Parathyroid adenoma (tissue), 2 donors: ENCODE measurements around the gene NPAS1.
A peak's percentile ranks its signal among the peaks of the same experiment; 100 is the strongest.
"Not testable (repeated sequence)": the region's sequence is repeated elsewhere in the genome, so short reads cannot be mapped to it uniquely, and the experiment has no call there.

Source experiments
- H2AFZ ChIP-seq: fragments of 300-600 bp; sonication (generic); one replicate; pipeline ENCODE4 v1.7.0; 2017; ENCODE audit warnings: antibody characterized with exemption, mild to moderate bottlenecking
- H3K27ac ChIP-seq: fragments of 300-600 bp; sonication (generic); one replicate; pipeline ENCODE4 v1.7.0; 2017
- H3K27me3 ChIP-seq: fragments of 300-600 bp; sonication (generic); one replicate; pipeline ENCODE4 v1.7.0; 2017; ENCODE audit warnings: low read length; ENCODE audit not compliant: control insufficient read depth, insufficient read depth
- H3K36me3 ChIP-seq: fragments of 300-600 bp; sonication (generic); one replicate; pipeline ENCODE4 v1.7.0; 2017; ENCODE audit warnings: low read length; ENCODE audit not compliant: control insufficient read depth, insufficient read depth
- H3K4me1 ChIP-seq: fragments of 300-600 bp; sonication (generic); one replicate; pipeline ENCODE4 v1.7.0; 2017; ENCODE audit warnings: control low read depth
- H3K4me2 ChIP-seq: fragments of 300-600 bp; sonication (generic); one replicate; pipeline ENCODE4 v1.7.0; 2017; ENCODE audit warnings: low read length
- H3K4me3 ChIP-seq: fragments of 300-600 bp; sonication (generic); one replicate; pipeline ENCODE4 v1.7.0; 2017; ENCODE audit warnings: low read depth, low read length
- H3K79me2 ChIP-seq: fragments of 300-600 bp; sonication (generic); one replicate; pipeline ENCODE4 v1.7.0; 2017; ENCODE audit warnings: control low read depth
- H3K9ac ChIP-seq: fragments of 300-600 bp; sonication (generic); one replicate; pipeline ENCODE4 v1.7.0; 2017; ENCODE audit warnings: mild to moderate bottlenecking
- H3K9me3 ChIP-seq: fragments of 300-600 bp; sonication (generic); one replicate; pipeline ENCODE4 v1.7.0; 2017; ENCODE audit warnings: low read length; ENCODE audit not compliant: control insufficient read depth
- TF ChIP-seq, protein P1 (sequence below): fragments of 300-600 bp; sonication (generic); IDR thresholded peaks from one replicate; pipeline ENCODE4 v1.7.0; 2017; ENCODE audit warnings: antibody characterized with exemption, mild to moderate bottlenecking
- donor health status: primary hyperparathyroidism.

The NPAS1 gene

DNA sequence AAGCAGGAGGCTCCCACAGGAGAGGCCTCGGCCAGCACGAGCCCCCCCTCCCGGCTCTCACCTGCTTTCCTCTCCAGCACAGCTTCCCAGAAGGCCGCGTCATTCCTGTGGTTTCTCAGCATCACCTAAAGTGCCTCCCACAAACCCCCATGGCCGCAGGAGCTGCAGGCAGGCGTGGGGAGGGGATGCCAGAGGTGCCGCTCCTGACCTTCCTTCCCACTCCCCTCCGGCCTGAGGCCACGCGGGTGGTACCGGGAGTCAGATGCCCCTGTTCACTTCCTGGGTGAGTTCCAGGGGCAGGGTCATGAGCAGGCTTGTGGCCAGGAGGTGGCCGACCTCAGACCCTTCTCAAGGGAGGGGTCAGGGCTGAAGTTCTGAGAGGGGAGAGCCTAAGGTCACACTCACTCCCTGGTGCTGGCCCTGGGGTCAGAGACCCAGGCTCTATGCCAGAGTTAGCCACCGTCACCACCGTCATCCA lies 14.4 kb upstream of the NPAS1 start:
- Histone ChIP-seq H3K27ac (no peak overlapping the region), H3K27me3 (no peaks in the 10 kb centered on the region), H3K9me3 (no peaks in the 10 kb centered on the region), H3K4me2 (no peak overlapping the region), H2AFZ (no peak overlapping the region), H3K4me3 (no peak overlapping the region), H3K79me2 (no peaks in the 10 kb centered on the region), H3K4me1 (no peaks in the 10 kb centered on the region), H3K9ac (no peak overlapping the region), H3K36me3 (no peaks in the 10 kb centered on the region)
- TF ChIP-seq, protein P1, sequence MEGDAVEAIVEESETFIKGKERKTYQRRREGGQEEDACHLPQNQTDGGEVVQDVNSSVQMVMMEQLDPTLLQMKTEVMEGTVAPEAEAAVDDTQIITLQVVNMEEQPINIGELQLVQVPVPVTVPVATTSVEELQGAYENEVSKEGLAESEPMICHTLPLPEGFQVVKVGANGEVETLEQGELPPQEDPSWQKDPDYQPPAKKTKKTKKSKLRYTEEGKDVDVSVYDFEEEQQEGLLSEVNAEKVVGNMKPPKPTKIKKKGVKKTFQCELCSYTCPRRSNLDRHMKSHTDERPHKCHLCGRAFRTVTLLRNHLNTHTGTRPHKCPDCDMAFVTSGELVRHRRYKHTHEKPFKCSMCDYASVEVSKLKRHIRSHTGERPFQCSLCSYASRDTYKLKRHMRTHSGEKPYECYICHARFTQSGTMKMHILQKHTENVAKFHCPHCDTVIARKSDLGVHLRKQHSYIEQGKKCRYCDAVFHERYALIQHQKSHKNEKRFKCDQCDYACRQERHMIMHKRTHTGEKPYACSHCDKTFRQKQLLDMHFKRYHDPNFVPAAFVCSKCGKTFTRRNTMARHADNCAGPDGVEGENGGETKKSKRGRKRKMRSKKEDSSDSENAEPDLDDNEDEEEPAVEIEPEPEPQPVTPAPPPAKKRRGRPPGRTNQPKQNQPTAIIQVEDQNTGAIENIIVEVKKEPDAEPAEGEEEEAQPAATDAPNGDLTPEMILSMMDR = no peak

DNA sequence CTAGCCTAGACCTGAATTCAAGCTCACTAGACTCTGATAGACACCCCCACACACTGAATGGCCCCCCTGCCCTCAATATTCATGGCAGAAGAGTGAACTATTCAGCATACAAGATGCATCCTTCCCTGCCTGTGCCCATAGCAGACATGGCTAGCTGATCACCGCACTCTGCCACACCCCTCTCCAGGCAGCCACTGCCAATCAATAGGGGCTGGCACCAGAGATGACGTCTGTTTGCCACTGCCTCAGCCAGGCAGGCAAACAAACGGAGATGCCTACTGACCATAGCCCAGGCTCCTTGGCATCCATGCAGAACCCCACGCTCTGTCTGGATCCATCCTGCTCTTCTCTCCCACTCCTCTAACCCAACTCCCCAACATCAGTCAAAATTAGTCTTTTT lies 13.8 kb upstream of the NPAS1 start:
- no peaks in the 10 kb centered on the region for H3K9me3 ChIP-seq
- no peak overlapping the region for H2AFZ ChIP-seq
- H3K9ac ChIP-seq = no peak overlapping the region
- TF ChIP-seq, protein P1 = no peak
- H3K27ac ChIP-seq = no peak overlapping the region
- H3K4me3 ChIP-seq = no peak overlapping the region
- H3K36me3 ChIP-seq = no peaks in the 10 kb centered on the region
- H3K4me2 ChIP-seq = no peak overlapping the region
- H3K4me1 ChIP-seq = no peaks in the 10 kb centered on the region
- H3K27me3 ChIP-seq = no peaks in the 10 kb centered on the region
- H3K79me2 ChIP-seq = no peaks in the 10 kb centered on the region

DNA sequence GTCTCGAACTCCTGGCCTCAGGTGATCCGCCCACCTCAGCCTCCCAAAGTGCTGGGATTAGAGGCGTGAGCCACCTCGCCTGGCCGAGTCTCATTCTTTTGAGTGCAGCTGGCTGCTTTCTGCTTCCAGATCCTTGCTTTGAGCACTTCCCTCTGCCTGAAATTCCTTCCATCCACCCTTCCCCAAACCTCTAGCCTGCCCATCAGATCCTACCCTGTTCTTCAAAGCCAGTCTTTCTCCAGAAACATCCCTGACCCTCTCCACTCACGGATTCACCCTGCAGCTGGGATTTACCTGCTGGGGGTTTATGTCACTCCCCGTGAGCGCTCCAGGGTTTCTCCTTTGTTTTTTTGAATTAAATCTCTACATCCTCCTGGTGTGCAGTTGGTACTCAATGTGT lies 13.1 kb upstream of the NPAS1 start:
- Histone ChIP-seq H3K79me2 (no peaks in the 10 kb centered on the region), H3K36me3 (no peaks in the 10 kb centered on the region), H2AFZ (no peak overlapping the region), H3K27me3 (no peaks in the 10 kb centered on the region), H3K4me2 (no peak overlapping the region), H3K27ac (no peak overlapping the region), H3K4me3 (no peak overlapping the region), H3K9ac (no peak overlapping the region), H3K4me1 (no peaks in the 10 kb centered on the region), H3K9me3 (no peaks in the 10 kb centered on the region)
- TF ChIP-seq, protein P1 = no peak

DNA sequence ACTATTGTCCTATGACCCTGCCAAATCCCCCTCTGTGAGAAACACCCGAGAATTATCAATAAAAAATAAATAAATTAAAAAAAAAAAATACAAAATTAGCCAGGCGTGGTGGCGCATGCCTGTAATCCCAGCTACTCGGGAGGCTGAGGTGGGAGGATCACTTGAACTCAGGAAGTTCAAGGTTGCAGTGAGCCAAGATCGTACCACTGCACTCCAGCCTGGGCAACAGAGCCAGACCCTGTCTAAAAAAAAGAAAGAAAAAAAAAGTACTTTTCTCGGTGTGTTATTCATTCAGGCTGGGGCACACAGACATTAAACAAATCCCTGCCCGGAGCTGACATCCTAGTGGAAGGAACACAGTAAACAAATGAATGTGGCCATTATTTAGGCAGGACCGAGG lies 9.1 kb upstream of the NPAS1 start:
- H3K27ac ChIP-seq, H2AFZ ChIP-seq, H3K9ac ChIP-seq, H3K36me3 ChIP-seq, H3K79me2 ChIP-seq, H3K4me3 ChIP-seq, H3K4me1 ChIP-seq, H3K27me3 ChIP-seq, H3K4me2 ChIP-seq, H3K9me3 ChIP-seq: not testable (repeated sequence)

DNA sequence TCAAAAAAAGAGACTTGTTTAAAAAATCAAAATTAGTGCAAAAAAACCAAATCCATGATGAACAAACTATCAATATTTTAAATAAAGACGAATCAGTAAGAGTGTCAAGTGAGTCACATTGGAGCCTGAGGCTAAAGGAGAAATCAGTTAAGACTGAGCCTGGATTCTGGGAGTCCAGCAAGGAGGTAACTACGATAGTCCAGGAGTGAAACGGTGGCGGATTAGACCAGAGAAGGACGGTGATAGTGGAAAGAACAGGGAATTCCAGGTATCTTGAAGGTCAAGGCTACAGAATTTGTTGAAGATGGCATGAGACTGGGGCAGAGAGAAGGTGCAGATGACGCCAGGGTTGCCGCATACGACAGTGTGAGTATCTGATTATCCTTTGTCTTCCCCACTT lies 7.0 kb upstream of the NPAS1 start:
- no peaks in the 10 kb centered on the region for H3K36me3 ChIP-seq
- H3K27me3 ChIP-seq = no peaks in the 10 kb centered on the region
- H3K27ac ChIP-seq = no peak overlapping the region
- no peaks in the 10 kb centered on the region for H3K4me1 ChIP-seq
- no peak overlapping the region for H3K4me3 ChIP-seq
- H3K9ac ChIP-seq = no peak overlapping the region
- H3K9me3 ChIP-seq = no peaks in the 10 kb centered on the region
- H2AFZ ChIP-seq = peak overlapping the region; percentile 72
- H3K4me2 ChIP-seq = peak overlapping the region; percentile 2
- no peaks in the 10 kb centered on the region for H3K79me2 ChIP-seq
- TF ChIP-seq, protein P1 = no peak
